GM12875 (cell line): ENCODE results near the gene TMEM272.
A peak's percentile ranks its signal among the peaks of the same experiment; 100 is the strongest.

Source experiments
- H3K4me3 ChIP-seq: one replicate; pipeline ENCODE4 v1.5.1; 2011; ENCODE audit warnings: low read depth, low read length, control low read depth
- CTCF ChIP-seq: IDR thresholded peaks from 2 replicates; pipeline ENCODE4 v1.5.1; 2011; ENCODE audit warnings: low read depth, mild to moderate bottlenecking, control low read depth, inconsistent platforms, low read length, moderate library complexity, borderline replicate concordance; ENCODE audit not compliant: insufficient read depth

TMEM272 gene

GRCh38 chr13:51768378-51768921, 76.5 kb downstream of the TMEM272 start:
- H3K4me3 ChIP-seq, result no peak overlapping the region
- peak; percentile 5; the same call in 1 of the 2 replicates for TF ChIP-seq CTCF

GRCh38 chr13:51767100-51767499, 77.9 kb downstream of the TMEM272 start:
- no peak overlapping the region for H3K4me3 ChIP-seq

GRCh38 chr13:51765142-51765515, 79.8 kb downstream of the TMEM272 start:
- no peak overlapping the region for H3K4me3 ChIP-seq
- no peak for TF ChIP-seq CTCF

More at GRCh38 chr13:51767100-51767499, 77.9 kb downstream of the TMEM272 start:
- TF ChIP-seq CTCF, result 0 out of 2 replicates have a peak, but pooled peaks have one; percentile 7

- TF ChIP-seq CTCF, result no peak
- H3K4me3 ChIP-seq, result peak overlapping the region; percentile 21
Observed at GRCh38 chr13:51764184-51765141, 80.5 kb downstream of the TMEM272 start.

- TF ChIP-seq CTCF, result no peak
- H3K4me3 ChIP-seq, result no peak overlapping the region
Observed at GRCh38 chr13:51763486-51763885, 81.5 kb downstream of the TMEM272 start.
